OCI-LY1 (cell line): ENCODE measurements around the gene NFX1.
"Not testable (repeated sequence)": the region's sequence is repeated elsewhere in the genome, so short reads cannot be mapped to it uniquely, and the experiment has no call there.

Experiments used
- CTCF ChIP-seq: fragments of 200-600 bp; sonication (generic), shearing (Covaris generic); IDR thresholded peaks from 2 replicates; pipeline ENCODE4 v1.5.1; 2017; ENCODE audit warnings: mild to moderate bottlenecking, antibody characterized with exemption, low read length, moderate library complexity, mixed read lengths
- EZH2 ChIP-seq: fragments of 200-600 bp; sonication (generic), shearing (Covaris generic); IDR thresholded peaks from 2 replicates; pipeline ENCODE4 v1.8.0; 2017; ENCODE audit warnings: borderline replicate concordance, mixed run types, mild to moderate bottlenecking, antibody characterized with exemption, low read length, moderate library complexity, mixed read lengths

GRCh38 chr9:33385536-33385935, 95.2 kb downstream of the NFX1 start:
- TF ChIP-seq CTCF, EZH2: not testable (repeated sequence)
